Adrenal gland (tissue), 12 donors: Measurements from ENCODE around the gene H2AZ2. TPM values are rescaled to one million over a fixed set of nuclear protein-coding genes. Genes with fewer than 3 reads are reported as not detected.

Experiments used
- DNase-seq, 7 donors: peaks; one replicate each; pipeline ENCODE4 v3.0.0-alpha.2; 2019 to 2020
- H3K27ac ChIP-seq, 5 donors: fragments of 200-600 bp; sonication (generic) in 4 of 5; 1 replicate in 3 of 5; 2 replicates in 2 of 5; pipeline versions ENCODE4 v1.5.1 to v1.8.0; 2016 to 2020; ENCODE audit warnings: mild to moderate bottlenecking in 1 of 5
- H3K27me3 ChIP-seq: fragments of 200-600 bp; 2 replicates; pipeline ENCODE4 v1.8.0; 2021
- H3K36me3 ChIP-seq, 2 donors: fragments of 200-600 bp; replicated peaks in 1 of 2; 1 replicate in 1 of 2; 2 replicates in 1 of 2; pipeline versions ENCODE4 v1.5.1 to v1.8.0; 2018 to 2022
- H3K4me1 ChIP-seq, 2 donors: fragments of 200-600 bp; replicated peaks in 1 of 2; 1 replicate in 1 of 2; 2 replicates in 1 of 2; pipeline versions ENCODE4 v1.5.1 to v1.8.0; 2018 to 2021
- H3K4me3 ChIP-seq, 4 donors: fragments of 200-600 bp; sonication (generic) in 3 of 4; one replicate each; pipeline ENCODE4 v1.5.1; 2016 to 2018
- H3K9me3 ChIP-seq, 3 donors: fragments of 200-600 bp; sonication (generic) in 1 of 3; replicated peaks in 1 of 3; 1 replicate in 2 of 3; 2 replicates in 1 of 3; pipeline versions ENCODE4 v1.5.1 to v1.8.0; 2016 to 2021
- POLR2A ChIP-seq, 2 donors: fragments of 450-650 bp; IDR thresholded peaks; one replicate each; pipeline ENCODE4 v1.6.1; 2017; ENCODE audit warnings: antibody characterized with exemption in 2 of 2, mild to moderate bottlenecking in 2 of 2, moderate library complexity in 1 of 2
- WGBS, 4 donors: extraction: QIAGEN DNeasy Blood & Tissue Kit in 2 of 4; methylation state at CpG; one replicate each; pipeline versions ENCODE4 v1.1.5 to v1.1.7; 2013 to 2017; 5-methylcytosine and 5-hydroxymethylcytosine counted together
- intact Hi-C, 2 donors: fragments of 100-400 bp; cut with DNase I; formaldehyde crosslinking; loops; one replicate each; pipeline versions ENCODE4 v1.14.1 to v1.15.0; 2022 to 2023
- polyA plus RNA-seq, 3 donors: library from polyadenylated mRNA; stranded (reverse); fragments of 200-250 nt in 2 of 3; fragments of 350-450 nt in 1 of 3; fragmentation: Illumina TruSeq in 1 of 3; extraction: RNeasy Lipid Tissue Mini Kit (QIAGEN cat#74804) in 1 of 3; gene quantifications; one replicate each; pipeline ENCODE4 v1.2.3, GENCODE V29; 2013 to 2014
- total RNA-seq, 9 donors: library from RNA; depleted of rRNA in 4 of 9; stranded (reverse); fragments of >200 nt in 4 of 9; fragments of 120-200 nt in 1 of 9; fragmentation: NEBNext Ultra II Directional in 1 of 9; extraction: Animal tissue kit (Norgen Biotek cat#: 25700) in 1 of 9; gene quantifications; one replicate each; pipeline versions ENCODE4 v1.1.0 to v1.2.4, GENCODE V29; 2013 to 2023
- TF ChIP-seq, protein P1 (sequence below), 6 experiments: fragments of 450-650 bp in 4 of 6; fragments of 200-600 bp in 2 of 6; sonication (generic) in 1 of 6; IDR thresholded peaks; 1 replicate in 5 of 6; 2 replicates in 1 of 6; pipeline versions ENCODE4 v1.5.1 to v1.8.0; 2016 to 2021; ENCODE audit warnings: antibody characterized with exemption in 6 of 6, mild to moderate bottlenecking in 2 of 6, moderate library complexity in 1 of 6
- donor health status: healthy with polysubstance abuse.
- donor health status: Bipolar disorder and iron deficiency.
- donor health status: DM: yes; HTN: yes; CAD: no.
- donor health status: DM: no; HTN: no; CAD: no.
- donor health status: DM: no; HTN: no; CAD: no.
- donor health status: DM: yes; HTN: yes; CAD: no.

Gene H2AZ2
- total and polyA plus RNA-seq, 12 donors = 62.7 to 158 (median 111) TPM

DNA sequence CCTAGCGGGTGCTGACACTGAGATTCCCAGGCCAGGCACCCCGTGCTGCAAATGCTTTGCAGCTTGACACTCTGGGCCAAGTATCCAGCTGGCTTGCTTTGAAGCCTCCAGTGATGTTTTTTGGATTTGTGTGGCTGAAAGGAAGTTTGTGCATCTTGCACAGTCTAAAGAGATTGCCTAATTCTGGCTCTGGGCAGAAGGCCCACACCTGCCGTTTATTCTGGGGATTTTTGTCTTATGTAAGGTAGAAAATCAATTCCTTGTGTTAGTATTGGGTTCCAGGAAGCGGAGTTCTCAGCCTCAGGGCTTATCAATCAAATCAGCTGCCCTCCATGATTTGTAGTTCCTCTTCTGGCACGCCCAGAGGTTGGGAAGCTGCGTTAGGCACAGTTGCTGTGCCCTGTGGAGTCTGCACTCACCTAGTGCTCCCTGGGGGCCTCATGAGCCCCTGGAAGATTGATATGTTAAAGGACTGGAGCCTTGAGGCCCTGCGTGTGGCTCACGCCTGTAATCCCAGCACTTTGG, 45.9 kb upstream of the H2AZ2 start:
- 69 to 77% (median 75%) methylated on average over 6 to 8 of the region's 8 CpGs for WGBS, 4 donors
- Histone ChIP-seq H3K4me3 (no peak overlapping the region), H3K36me3 (no peaks in the 10 kb centered on the region), H3K27ac (no peak overlapping the region), H3K4me1 (peaks cover 5 to 9% of the 10 kb centered on the region in 2 donors), H3K9me3 (no peaks in the 10 kb centered on the region), H3K27me3 (no peaks in the 10 kb centered on the region)
- no peak for TF ChIP-seq POLR2A (IDR thresholded peaks at IDR 0.05)
- TF ChIP-seq, protein P1, sequence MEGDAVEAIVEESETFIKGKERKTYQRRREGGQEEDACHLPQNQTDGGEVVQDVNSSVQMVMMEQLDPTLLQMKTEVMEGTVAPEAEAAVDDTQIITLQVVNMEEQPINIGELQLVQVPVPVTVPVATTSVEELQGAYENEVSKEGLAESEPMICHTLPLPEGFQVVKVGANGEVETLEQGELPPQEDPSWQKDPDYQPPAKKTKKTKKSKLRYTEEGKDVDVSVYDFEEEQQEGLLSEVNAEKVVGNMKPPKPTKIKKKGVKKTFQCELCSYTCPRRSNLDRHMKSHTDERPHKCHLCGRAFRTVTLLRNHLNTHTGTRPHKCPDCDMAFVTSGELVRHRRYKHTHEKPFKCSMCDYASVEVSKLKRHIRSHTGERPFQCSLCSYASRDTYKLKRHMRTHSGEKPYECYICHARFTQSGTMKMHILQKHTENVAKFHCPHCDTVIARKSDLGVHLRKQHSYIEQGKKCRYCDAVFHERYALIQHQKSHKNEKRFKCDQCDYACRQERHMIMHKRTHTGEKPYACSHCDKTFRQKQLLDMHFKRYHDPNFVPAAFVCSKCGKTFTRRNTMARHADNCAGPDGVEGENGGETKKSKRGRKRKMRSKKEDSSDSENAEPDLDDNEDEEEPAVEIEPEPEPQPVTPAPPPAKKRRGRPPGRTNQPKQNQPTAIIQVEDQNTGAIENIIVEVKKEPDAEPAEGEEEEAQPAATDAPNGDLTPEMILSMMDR (IDR thresholded peaks at IDR 0.05) = no peak
- intact Hi-C loops = no loop called here
- no peak for DNase-seq

DNA sequence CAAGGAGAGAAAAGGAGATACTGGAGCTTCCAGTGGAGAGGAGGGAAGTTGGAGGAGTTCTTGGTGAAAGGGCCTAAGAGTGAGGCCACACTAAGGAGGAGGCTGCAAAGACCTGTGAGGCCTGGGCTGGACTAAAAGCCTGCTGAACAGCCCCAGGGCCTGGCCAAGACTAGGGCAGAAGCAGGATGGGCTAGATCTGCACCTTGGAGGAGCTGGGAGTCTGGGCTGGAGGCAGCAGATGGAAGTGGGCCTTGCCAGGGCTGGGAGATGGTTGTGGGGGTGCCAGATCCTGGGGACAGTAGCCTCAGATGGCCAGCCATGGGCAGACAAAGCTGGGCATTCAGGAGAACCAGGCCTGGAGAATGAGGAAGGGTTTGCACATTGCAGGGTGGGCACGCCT, 43.9 kb upstream of the H2AZ2 start:
- H3K27me3 ChIP-seq = no peaks in the 10 kb centered on the region
- no peak overlapping the region for H3K4me3 ChIP-seq
- H3K4me1 ChIP-seq = peaks cover 5 to 10% of the 10 kb centered on the region in 2 donors
- no peaks in the 10 kb centered on the region for H3K9me3 ChIP-seq
- intact Hi-C loops = no loop called here
- TF ChIP-seq, protein P1 (IDR thresholded peaks at IDR 0.05) = no peak
- DNase-seq = no peak
- no peak overlapping the region for H3K27ac ChIP-seq
- no peaks in the 10 kb centered on the region for H3K36me3 ChIP-seq
- WGBS, 4 donors = 80 to 100% (median 86%) methylated on average over 1 of the region's 1 CpG

DNA sequence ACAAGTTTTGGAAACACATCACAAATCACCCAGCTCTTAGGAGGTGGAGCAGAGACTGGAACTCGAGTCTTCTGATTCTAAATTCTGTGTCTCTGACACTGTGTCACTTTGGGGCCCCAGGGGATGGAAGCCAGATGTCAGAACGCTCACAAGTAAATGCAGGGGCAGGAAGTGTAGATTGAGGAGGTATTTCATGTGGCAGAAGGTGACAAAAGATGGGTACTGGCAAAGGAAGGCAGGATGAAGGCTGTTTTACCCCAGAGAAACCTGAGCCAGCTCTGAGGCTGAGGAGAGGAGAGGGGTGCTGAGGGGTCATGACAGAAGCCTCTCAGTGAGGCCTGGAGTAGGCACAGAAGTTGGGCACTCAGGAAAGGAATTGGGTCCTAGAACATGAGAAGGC, 43.5 kb upstream of the H2AZ2 start:
- intact Hi-C loops = no loop called here
- Histone ChIP-seq H3K9me3 (no peaks in the 10 kb centered on the region), H3K4me1 (peaks cover 5 to 14% of the 10 kb centered on the region in 2 donors), H3K27ac (no peak overlapping the region), H3K36me3 (no peaks in the 10 kb centered on the region), H3K4me3 (no peak overlapping the region), H3K27me3 (no peaks in the 10 kb centered on the region)
- TF ChIP-seq POLR2A (IDR thresholded peaks at IDR 0.05) = no peak
- TF ChIP-seq, protein P1 (IDR thresholded peaks at IDR 0.05) = no peak
- 62 to 87% (median 73%) methylated on average over 2 of the region's 2 CpGs for WGBS, 4 donors
- no peak for DNase-seq

DNA sequence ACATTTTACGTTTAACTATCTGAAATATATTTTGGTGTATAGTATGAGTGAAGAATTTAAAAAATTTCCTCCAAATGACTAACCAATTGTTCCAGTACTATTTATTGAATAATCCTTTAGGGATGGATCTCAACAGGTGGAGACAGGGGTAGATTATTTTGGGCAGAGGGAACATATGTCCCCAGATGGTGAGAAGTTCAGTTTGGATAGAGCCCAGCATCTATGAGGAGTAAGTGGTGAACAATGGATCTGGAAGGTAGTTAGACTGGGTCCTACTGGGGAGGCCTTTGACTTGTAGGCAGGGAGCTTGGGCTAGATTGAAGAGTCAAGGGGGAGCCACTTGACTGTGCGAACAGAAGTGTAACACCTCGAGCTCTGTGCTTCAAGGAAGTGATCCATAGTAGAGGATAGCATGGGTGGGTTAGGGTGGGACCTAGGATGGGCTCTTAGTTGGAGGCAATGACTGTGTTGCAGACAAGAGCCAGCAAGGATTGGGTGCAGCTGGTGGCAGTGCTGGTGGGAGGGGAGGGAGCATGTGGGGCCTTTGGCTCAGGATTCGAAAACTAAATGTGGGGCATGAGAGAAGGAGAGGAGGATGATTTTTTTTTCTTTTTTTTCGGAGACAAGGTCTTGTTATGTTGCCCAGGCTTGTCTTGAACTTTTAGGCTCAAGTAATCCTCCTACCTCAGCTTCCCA, 41.3 kb upstream of the H2AZ2 start:
- no peak overlapping the region for H3K4me3 ChIP-seq
- intact Hi-C loops = no loop called here
- no peak overlapping the region for H3K27ac ChIP-seq
- H3K4me1 ChIP-seq = peaks cover 4 to 14% of the 10 kb centered on the region in 2 donors
- H3K9me3 ChIP-seq = no peaks in the 10 kb centered on the region
- TF ChIP-seq, protein P1 (IDR thresholded peaks at IDR 0.05) = no peak
- no peak for TF ChIP-seq POLR2A (IDR thresholded peaks at IDR 0.05)
- H3K36me3 ChIP-seq = no peaks in the 10 kb centered on the region
- H3K27me3 ChIP-seq = no peaks in the 10 kb centered on the region
- 89 to 94% (median 91%) methylated on average over 5 of the region's 5 CpGs for WGBS, 4 donors
- no peak for DNase-seq
